ENCODE data around the gene ARHGAP22. TPM values are rescaled to one million over a fixed set of nuclear protein-coding genes. Genes with fewer than 3 reads are reported as not detected.

The ARHGAP22 gene
- total RNA-seq, 2 experiments from 2014 or later: not detected

DNA sequence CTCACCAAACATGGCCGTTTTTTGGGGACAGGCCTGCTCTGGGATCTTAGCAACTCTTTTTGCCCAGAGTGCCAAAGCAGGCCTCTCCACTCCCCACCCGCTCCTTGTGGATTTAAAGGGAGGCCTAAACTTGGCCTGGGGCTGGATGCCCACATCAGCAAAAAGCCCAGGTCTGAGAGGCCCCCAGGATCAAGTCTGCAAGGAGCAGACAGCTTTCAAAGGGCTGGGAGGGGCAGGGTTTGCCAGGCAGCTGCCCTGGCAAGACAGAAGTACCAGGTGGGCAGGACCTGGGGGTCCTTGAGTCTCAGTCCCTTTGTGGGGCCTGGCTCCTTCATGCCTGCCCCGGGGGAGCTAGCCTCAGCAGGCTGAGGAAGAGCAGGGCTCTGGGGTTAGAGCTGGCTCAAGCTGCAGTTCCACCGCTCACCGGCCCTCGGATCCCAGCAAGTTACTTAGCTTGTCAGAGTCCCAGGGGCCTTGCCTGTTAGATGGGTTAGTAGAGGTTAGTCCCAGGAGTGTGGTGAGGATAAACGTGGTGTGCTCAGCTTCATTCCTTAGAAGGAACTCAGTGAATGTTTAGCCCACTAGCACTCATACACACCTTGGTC is 56.2 kb downstream of the ARHGAP22 start:
- H3K27me3 Mint-ChIP-seq: no peaks in the 10 kb centered on the region
- H3K36me3 Mint-ChIP-seq (ENCODE audit: low read depth): no peaks in the 10 kb centered on the region
- Histone ChIP-seq H3K27me3 (ENCODE audit: control insufficient read depth in 1 of 2, insufficient read depth in 2 of 2, low read length in 2 of 2) (no peaks in the 10 kb centered on the region), H3K4me1 (ENCODE audit: insufficient read depth, low read length) (no peaks in the 10 kb centered on the region), H3K27ac (ENCODE audit: low read depth in 1 of 2, low read length in 2 of 2) (no peak overlapping the region), H3K9me3 (ENCODE audit: control insufficient read depth in 1 of 2, insufficient read depth in 1 of 2, low read length in 2 of 2) (no peaks in the 10 kb centered on the region), H3K4me3 (ENCODE audit: low read length) (no peak overlapping the region), H3K36me3 (ENCODE audit: insufficient read depth, low read length) (no peaks in the 10 kb centered on the region)
- no peak overlapping the region for H3K27ac Mint-ChIP-seq
- intact Hi-C loops (cut with DNase I, micrococcal nuclease): no loop called here
- CTCF ChIA-PET: interaction anchor here (0.7 kb wide), 1 partner anchor 107 kb away, joined by 3 read pairs; no protein-coding TSS in a partner anchor
- H3K9me3 Mint-ChIP-seq: no peaks in the 10 kb centered on the region
- H3K4me3 Mint-ChIP-seq: no peak overlapping the region
- H3K4me1 Mint-ChIP-seq (ENCODE audit: low read depth): no peaks in the 10 kb centered on the region
- ATAC-seq (ENCODE audit: poor library complexity): no peak
- TF ChIP-seq CTCF (IDR thresholded peaks at IDR 0.05): no peak
- POLR2A ChIA-PET: no interaction called here
- DNase-seq: no peak

- Histone ChIP-seq H3K4me3 (ENCODE audit: low read length) (no peak overlapping the region), H3K4me1 (ENCODE audit: insufficient read depth, low read length) (no peaks in the 10 kb centered on the region), H3K27me3 (ENCODE audit: control insufficient read depth in 1 of 2, insufficient read depth in 2 of 2, low read length in 2 of 2) (no peaks in the 10 kb centered on the region), H3K36me3 (ENCODE audit: insufficient read depth, low read length) (no peaks in the 10 kb centered on the region), H3K27ac (ENCODE audit: low read depth in 1 of 2, low read length in 2 of 2) (no peak overlapping the region), H3K9me3 (ENCODE audit: control insufficient read depth in 1 of 2, insufficient read depth in 1 of 2, low read length in 2 of 2) (no peaks in the 10 kb centered on the region)
- Mint-ChIP-seq H3K9me3 (no peaks in the 10 kb centered on the region), H3K36me3 (ENCODE audit: low read depth) (no peaks in the 10 kb centered on the region), H3K27me3 (no peaks in the 10 kb centered on the region), H3K27ac (no peak overlapping the region), H3K4me1 (ENCODE audit: low read depth) (no peaks in the 10 kb centered on the region), H3K4me3 (no peak overlapping the region)
- CTCF ChIA-PET: no interaction called here
- POLR2A ChIA-PET: no interaction called here
- DNase-seq (no peak), ATAC-seq (ENCODE audit: poor library complexity) (no peak)
- TF ChIP-seq CTCF (IDR thresholded peaks at IDR 0.05): no peak
- intact Hi-C loops (cut with DNase I, micrococcal nuclease): no loop called here
Measured at GRCh38 chr10:48547981-48548380, 56.9 kb downstream of the ARHGAP22 start.

- ATAC-seq (ENCODE audit: poor library complexity) (no peak), DNase-seq (no peak)
- Mint-ChIP-seq H3K4me3 (no peak overlapping the region), H3K27ac (no peak overlapping the region), H3K9me3 (no peaks in the 10 kb centered on the region), H3K4me1 (ENCODE audit: low read depth) (no peaks in the 10 kb centered on the region), H3K27me3 (no peaks in the 10 kb centered on the region), H3K36me3 (ENCODE audit: low read depth) (no peaks in the 10 kb centered on the region)
- Histone ChIP-seq H3K27me3 (ENCODE audit: control insufficient read depth in 1 of 2, insufficient read depth in 2 of 2, low read length in 2 of 2) (no peaks in the 10 kb centered on the region), H3K36me3 (ENCODE audit: insufficient read depth, low read length) (no peaks in the 10 kb centered on the region), H3K27ac (ENCODE audit: low read depth in 1 of 2, low read length in 2 of 2) (no peak overlapping the region), H3K9me3 (ENCODE audit: control insufficient read depth in 1 of 2, insufficient read depth in 1 of 2, low read length in 2 of 2) (no peaks in the 10 kb centered on the region), H3K4me1 (ENCODE audit: insufficient read depth, low read length) (no peaks in the 10 kb centered on the region), H3K4me3 (ENCODE audit: low read length) (no peak overlapping the region)
- intact Hi-C loops (cut with DNase I, micrococcal nuclease): no loop called here
- POLR2A ChIA-PET: no interaction called here
- CTCF ChIA-PET: no interaction called here
- no peak for TF ChIP-seq CTCF (IDR thresholded peaks at IDR 0.05)
Measured at GRCh38 chr10:48547061-48547895, 57.6 kb downstream of the ARHGAP22 start.
